ENCODE measurements around the gene MBD3L2B. TPM values are rescaled to one million over a fixed set of nuclear protein-coding genes. Genes with fewer than 3 reads are reported as not detected.
A peak's percentile ranks its signal among the peaks of the same experiment; 100 is the strongest.
"Not testable (repeated sequence)": the region's sequence is repeated elsewhere in the genome, so short reads cannot be mapped to it uniquely, and the experiment has no call there.

Gene MBD3L2B
- total RNA-seq: not detected

- not testable (repeated sequence) for ATAC-seq
Measured at GRCh38 chr19:7021331-7021730, at the start of gene MBD3L2B. Gene MBD3L2B, minus strand, starts transcription at chr19:7021431. Its CDS starts 34 bp downstream, at chr19:7021397.

- ATAC-seq: peak; percentile 12
Measured at GRCh38 chr19:7069904-7070226, 48.6 kb upstream of the MBD3L2B start.

- peak; percentile 100 for ATAC-seq
Measured at GRCh38 chr19:7069042-7069903, 48.0 kb upstream of the MBD3L2B start, which contains the start of gene ZNF557. Gene ZNF557, plus strand, starts transcription at chr19:7069703. Its CDS starts 5,372 bp downstream, at chr19:7075075.

GRCh38 chr19:7068599-7068998 lies 47.4 kb upstream of the MBD3L2B start:
- ATAC-seq: no peak

GRCh38 chr19:7067716-7068115 lies 46.5 kb upstream of the MBD3L2B start:
- no peak for ATAC-seq

- ATAC-seq: not testable (repeated sequence)
Measured at GRCh38 chr19:7067122-7067521, 45.9 kb upstream of the MBD3L2B start.

GRCh38 chr19:7063764-7064418 lies 42.7 kb upstream of the MBD3L2B start:
- no peak for ATAC-seq

GRCh38 chr19:7063339-7063738 lies 42.1 kb upstream of the MBD3L2B start:
- ATAC-seq: no peak

GRCh38 chr19:7059977-7060376 lies 38.7 kb upstream of the MBD3L2B start:
- ATAC-seq: not testable (repeated sequence)

- not testable (repeated sequence) for ATAC-seq
Measured at GRCh38 chr19:7058576-7058975, 37.3 kb upstream of the MBD3L2B start, which contains the start of gene MBD3L3. Gene MBD3L3, minus strand, starts transcription at chr19:7058676. Its CDS starts 71 bp downstream, at chr19:7058605.

GRCh38 chr19:7056371-7056770 lies 35.1 kb upstream of the MBD3L2B start:
- not testable (repeated sequence) for ATAC-seq

- ATAC-seq: not testable (repeated sequence)
Measured at GRCh38 chr19:7055679-7056078, 34.4 kb upstream of the MBD3L2B start.

- not testable (repeated sequence) for ATAC-seq
Measured at GRCh38 chr19:7054635-7055368, 33.6 kb upstream of the MBD3L2B start.

GRCh38 chr19:7052896-7053295 lies 31.7 kb upstream of the MBD3L2B start:
- not testable (repeated sequence) for ATAC-seq

- ATAC-seq: not testable (repeated sequence)
Measured at GRCh38 chr19:7051421-7051820, 30.2 kb upstream of the MBD3L2B start.

- ATAC-seq: not testable (repeated sequence)
Measured at GRCh38 chr19:7049021-7049420, 27.8 kb upstream of the MBD3L2B start, which contains the start of gene MBD3L2. Gene MBD3L2, plus strand, starts transcription at chr19:7049321. Its CDS starts 53 bp downstream, at chr19:7049374.

GRCh38 chr19:7041563-7041962 lies 20.3 kb upstream of the MBD3L2B start:
- not testable (repeated sequence) for ATAC-seq

- not testable (repeated sequence) for ATAC-seq
Measured at GRCh38 chr19:7040079-7040478, 18.8 kb upstream of the MBD3L2B start, which contains the start of gene MBD3L4. Gene MBD3L4, minus strand, starts transcription at chr19:7040179. Its CDS starts 35 bp downstream, at chr19:7040144.

- ATAC-seq: not testable (repeated sequence)
Measured at GRCh38 chr19:7030278-7030677, 9.0 kb upstream of the MBD3L2B start, which contains the start of gene MBD3L5. Gene MBD3L5, plus strand, starts transcription at chr19:7030578. Its CDS starts 34 bp downstream, at chr19:7030612.

GRCh38 chr19:7028790-7029189 lies 7.6 kb upstream of the MBD3L2B start:
- ATAC-seq: not testable (repeated sequence)

GRCh38 chr19:7018828-7019227 lies 2.4 kb downstream of the MBD3L2B start:
- ATAC-seq: no peak

GRCh38 chr19:7013678-7014077 lies 7.6 kb downstream of the MBD3L2B start:
- ATAC-seq: no peak

All from esophagus mucosa (tissue), 1 donor.